ENCODE measurements around the gene B3GAT3.
"Not testable (repeated sequence)": the region's sequence is repeated elsewhere in the genome, so short reads cannot be mapped to it uniquely, and the experiment has no call there.

B3GAT3 gene

DNA sequence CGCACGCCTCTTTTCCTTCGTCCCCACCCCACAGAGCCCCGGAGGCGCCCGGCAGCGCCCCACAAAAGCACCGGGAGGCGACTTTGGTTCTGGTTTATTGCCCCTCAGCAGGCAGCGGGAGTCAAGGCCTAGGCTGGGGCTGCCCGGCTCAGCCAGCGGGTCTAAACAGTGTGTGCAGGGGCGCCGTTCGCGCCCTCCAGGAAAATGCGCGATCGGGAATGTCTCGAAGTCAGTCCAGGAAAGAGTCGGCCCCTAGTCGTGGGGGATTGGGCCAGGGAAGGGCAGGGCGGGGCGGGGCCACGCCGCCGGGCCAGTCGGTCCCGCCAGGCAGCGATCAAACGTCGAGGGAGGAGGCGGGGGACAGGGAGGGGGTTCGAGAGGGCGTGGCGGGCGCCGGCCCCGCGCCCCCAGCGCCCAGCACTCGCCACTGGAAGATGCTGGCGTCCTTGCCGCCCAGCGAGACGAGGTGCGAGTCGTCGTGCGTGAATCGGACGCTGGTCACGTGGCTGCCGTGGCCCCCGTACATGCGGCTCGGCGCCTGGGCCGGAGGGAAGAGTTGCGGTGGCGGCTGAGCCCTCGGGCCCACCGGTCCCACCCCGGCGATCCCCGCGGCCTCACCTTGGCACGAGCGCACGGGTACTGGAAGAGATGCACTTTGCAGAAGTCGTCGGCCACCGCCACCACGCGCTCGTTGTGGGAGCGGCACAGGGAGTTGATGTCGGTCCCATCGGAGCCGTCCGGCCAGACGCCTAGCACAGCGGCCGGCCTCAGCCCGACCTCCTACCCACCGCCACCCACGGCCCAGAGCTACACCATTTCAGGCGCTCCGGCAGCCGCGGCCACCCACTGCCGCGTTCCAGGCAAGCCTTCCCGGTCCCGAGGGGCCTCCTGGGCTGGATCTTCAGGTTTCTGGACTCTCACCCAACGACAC is 19.4 kb downstream of the B3GAT3 start:
- peak; percentile 91 for DNase-seq

DNA sequence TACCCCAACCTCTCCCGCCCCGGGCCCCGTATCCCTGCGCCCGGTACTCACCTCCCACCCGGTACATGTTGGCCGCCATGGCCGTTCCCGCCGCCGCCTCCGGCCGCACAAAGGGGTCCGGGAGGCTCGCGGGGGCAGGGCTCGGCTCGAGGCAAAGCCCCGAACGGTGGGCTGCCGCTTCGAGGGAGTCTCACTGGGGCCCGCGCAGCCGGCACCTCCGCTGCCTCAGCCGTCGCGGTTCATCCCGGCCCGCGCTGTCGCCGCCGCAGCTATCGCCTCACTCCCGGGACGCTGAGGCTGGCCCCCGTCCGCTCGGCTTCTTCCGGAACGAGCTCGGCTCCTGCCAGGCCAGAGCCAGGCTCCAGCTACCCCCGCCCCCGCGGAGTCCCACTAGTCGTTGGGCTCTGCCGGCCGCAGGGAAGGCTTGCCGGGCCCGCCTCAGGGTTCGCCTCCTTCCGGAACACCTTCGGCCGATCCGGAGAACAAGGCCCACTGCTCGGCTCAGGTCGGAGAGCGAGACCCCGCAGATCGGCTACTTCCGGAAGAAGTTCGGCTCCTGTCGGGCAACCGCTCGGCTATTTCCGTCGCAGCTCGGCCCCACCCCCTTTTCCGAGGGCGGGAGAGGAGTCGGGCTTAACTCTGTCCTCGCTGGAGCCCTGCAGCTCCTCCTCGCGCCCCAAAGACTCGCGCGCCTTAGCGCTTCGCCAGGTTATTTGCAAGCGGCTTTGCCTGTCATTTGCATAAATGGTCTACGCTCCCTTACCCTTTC is 20.2 kb downstream of the B3GAT3 start, which contains the start of gene MTA2:
Gene MTA2 (minus strand): TSS at position 494 of the 769 bp plus-strand sequence. CDS start 415 bp downstream, at position 79.
- DNase-seq: peak; percentile 98

DNA sequence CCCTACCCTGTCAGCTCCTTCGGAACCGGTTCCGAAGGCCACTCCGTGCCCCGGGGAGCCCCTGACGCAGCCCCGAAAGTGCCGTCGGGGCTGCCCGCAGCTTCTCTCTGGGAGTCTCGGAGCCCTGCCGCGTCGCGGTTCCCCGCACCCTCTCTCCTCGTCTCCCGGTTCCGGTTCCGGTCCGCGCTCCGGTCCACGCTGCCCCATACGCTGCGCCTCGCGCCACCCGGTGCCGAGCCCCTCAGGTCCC is 20.7 kb downstream of the B3GAT3 start:
- DNase-seq: peak; percentile 49

DNA sequence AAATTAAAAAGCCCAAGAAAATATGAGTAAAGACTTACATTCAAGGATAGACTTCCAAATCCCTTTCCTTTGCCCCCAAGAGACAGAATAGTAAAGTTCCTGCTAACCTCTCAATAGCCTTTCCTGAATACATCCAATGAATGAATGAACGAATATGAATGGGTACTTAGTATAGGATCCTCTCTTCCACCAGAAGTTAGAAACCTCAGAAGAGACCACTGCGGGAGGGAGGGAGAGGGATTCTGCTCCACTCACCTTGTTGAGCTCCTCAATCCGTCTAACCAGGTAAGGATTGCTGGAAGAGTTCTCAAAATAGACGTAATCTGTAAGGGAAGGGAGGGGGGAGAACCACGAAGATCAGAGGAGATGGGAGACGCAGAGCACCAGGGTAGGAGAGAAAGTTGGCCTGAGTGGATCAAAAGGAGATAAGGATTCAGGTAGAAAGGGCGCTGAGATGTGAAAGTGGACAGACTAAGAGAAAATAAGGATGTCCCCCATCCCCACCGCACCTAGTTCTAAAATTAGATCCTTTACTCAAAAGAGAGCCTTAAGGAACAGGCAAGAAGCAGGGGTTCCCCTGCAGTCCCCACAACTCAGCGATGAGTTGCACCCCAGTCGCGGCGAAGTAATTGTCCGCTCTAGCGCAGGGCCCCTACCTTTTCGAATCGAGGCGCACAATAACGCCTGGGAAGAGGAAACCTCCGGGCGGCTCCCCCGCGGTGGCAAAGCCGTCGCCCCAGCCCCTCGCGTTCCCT is 21.2 kb downstream of the B3GAT3 start:
- DNase-seq: peak; percentile 23

DNA sequence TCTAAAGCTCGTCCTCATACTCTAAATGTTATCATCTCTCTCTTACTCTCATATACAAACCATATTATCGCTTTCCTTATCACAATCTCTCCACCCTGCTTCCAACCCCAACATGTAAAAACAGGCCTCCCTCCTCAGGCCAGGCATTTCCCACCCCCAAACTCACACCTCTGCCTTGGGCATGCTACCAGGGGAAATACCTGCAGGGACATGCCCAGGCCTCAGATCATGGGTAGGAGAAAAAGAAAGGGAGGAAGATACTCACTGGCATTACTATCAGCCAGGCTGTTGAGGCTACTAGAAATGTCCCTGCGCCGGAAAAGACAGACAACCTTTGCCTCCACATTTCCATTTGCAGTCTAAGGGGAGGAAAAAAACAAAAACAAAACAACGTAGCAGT is 21.9 kb downstream of the B3GAT3 start:
- DNase-seq: no peak

DNA sequence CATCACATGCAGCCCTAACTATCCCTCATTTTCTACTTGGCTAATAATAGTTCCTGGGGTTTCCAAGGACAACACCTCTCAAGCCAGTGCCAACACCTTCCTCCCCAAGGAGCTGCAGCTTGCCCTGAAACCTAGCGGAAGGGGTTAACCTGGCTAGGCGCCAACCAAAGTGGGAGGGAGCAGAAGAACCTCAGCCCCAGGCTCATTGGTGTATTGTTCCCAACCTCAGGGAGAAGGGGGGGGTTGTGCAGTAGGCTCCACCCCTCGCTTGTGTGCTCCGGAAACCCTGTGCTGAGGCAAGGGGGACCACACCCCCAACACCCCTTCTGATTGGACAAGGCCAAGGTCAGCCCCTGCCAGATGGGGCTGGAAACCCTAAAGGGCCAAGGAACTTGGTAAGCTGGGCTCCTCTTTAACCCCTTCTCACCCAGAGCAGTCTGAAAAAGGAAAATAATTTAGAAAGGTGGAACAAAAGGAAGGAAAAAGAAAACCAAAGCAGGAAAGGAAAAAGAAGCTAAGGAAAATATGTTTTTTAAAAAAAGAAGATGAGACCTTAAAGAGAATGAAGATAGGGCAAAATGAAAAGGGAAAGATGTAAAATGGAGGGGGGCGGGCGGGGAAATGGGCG is 22.6 kb downstream of the B3GAT3 start:
- DNase-seq: peak; percentile 99

DNA sequence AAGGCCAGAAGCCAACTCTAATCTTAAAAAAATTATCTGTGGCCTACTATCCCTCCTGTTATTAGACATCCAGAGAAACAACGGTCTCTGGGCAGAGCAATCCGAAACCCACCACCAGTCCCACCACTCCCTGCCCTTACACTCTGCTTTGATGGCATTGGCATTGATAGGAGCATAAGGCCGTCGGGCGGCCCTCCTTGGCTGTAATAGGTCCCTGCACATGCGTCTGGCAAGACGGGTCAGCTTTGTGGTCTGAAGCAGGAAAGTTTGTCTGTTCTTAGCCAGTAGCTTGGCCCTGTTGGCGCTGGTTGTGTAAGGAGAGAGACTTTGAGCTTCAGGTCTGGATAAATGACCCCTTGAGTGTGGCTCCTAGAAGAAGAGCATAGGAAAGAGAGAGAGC is 26.7 kb downstream of the B3GAT3 start:
- no peak for DNase-seq

DNA sequence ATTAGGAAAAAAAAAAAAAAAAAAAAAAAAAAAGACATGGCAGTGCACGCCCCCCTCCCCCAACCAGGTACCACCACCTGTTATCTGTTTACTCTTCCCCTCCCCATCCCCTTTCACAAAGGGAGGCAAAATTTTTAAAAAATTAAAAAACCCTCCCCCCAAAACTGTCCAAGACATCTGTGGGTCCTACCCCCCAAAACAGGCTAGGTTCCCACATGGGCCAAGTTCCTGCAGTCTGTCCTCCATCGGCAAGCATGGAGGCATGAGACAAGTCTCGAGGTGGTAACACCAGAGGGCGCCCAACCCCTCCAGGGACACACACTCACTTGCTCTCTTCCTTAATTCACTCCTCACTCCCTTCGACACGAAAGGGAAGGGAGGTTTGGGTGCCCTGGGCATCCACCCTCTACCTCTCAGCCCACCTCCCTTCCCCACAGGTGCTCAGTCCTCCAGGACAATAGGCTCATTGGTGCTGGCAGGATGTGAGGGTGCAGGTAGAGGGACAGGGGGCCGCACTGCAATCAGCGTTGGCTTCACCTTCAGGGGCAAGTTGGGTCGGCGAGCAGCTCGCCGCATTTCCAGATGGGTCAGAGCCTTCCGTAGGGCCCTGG is 28.2 kb downstream of the B3GAT3 start:
- peak; percentile 84 for DNase-seq

DNA sequence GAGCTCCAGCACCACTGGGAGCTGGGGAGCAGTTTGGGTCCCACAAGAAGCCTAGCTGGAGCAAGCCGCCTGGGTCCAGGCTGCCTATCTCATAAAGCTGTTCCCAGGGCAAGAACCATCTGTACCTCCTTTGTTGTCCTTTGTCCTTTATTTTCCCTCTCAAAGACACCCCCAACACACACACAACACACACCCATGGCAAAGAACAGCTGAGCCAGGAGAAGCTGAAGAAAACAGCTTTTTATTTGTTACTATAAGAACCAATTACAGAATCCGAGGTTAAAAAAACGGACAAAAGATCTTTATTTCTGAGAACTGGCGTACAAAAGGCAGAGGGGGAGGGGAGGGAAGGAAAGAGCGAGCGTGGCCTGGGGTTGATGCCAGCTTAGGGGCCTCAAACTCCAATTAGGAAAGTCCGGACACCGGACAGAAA is 28.8 kb downstream of the B3GAT3 start:
- DNase-seq: no peak

DNA sequence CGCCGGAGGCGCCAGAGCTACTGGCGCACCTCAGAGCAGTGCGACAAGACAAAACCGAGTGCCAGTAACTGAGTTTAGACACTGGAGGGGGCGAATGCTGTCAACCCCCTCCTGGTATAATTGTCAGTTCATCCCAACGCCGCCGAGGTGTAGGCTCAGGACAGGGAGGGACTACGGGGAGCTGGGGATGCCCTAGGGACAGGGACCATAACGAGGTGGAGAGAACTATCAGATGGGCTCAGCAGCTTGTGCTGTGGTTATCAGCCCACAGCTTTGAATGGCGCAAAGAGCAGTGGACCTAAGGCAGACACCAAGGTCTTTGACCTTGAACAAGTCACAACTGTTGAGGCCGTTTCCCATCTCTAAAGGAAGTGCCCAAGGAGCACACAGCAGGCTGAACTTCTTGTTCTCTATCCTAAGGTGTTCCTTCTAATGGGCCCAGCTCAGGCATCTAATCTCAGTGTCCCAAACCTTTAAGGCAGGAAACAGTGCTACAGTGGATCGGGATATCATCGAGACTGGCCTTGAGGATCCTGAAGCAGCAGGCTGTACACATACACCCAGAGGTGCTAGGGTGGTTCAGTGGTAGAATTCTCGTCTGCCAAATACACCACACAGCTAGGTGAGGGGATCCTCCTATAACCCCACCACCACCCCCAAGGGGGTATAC is 29.5 kb downstream of the B3GAT3 start:
- DNase-seq: peak; percentile 77

DNA sequence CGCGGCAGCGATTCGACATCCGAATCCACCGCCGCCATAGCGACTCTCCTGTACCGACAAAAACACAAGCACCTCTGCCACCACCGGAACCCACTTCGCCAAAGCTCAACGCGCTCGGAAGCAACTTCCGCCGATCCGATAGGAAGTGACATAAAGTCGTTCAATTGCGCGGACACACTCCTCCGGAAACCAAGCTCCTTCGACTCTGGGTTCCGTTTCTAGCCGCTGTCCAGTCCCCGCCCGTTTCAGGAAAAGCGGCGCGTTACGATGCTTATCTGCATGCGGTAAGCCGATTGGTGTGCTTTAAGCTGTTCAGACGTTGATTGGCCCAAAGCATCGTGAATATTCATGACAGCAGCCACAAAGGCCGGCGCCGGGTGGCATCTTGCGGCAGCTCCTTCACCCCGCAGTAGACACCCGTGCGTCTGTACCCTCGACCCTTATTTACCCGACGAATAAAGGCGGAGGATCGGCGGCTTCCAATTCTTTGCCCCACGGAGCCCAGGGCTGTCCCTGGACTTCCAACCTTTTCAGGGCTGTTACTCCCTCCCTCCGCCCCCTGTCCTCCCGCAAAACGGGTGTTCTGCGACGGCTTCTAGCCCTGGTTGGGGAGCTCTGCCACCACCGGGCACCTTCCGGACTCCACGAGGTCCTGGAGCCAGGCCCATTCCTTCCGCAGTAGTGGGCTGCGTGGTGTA is 30.2 kb downstream of the B3GAT3 start, which contains the start of gene TUT1:
Gene TUT1 (minus strand): TSS at position 76 of the 698 bp plus-strand sequence. CDS start 38 bp downstream, at position 38.
- DNase-seq: peak; percentile 99

DNA sequence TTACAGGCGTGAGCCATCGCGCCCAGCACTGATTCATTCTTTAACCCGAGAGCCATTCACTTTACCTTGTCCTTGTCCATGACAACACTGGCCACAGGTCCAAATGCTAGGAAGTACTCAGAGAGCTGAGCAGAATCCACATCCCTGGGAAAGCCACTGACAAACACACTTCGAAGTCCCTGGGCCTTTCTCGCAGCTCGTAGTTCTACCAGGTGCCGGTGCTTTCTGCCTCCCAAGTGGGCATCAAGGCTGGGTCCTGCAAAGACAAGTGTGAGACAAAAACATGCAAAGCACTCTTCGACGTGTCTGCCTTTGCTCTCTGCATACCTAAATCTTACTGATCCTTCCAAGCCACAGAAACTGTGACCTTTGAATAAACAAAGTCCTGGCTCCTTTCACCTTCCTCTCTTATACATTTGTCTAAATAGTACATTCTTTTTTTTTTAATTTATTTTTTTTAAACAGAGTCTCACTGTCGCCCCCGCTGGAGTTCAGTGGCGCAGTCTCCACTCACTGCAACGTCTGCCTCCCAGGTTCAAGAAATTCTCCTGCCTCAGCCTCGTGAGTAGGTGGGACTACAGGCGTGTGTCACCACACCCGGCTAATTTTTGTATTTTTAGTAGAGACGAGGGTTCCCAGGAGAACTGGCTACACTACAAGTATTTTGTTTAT is 32.7 kb downstream of the B3GAT3 start:
- DNase-seq: no peak

DNA sequence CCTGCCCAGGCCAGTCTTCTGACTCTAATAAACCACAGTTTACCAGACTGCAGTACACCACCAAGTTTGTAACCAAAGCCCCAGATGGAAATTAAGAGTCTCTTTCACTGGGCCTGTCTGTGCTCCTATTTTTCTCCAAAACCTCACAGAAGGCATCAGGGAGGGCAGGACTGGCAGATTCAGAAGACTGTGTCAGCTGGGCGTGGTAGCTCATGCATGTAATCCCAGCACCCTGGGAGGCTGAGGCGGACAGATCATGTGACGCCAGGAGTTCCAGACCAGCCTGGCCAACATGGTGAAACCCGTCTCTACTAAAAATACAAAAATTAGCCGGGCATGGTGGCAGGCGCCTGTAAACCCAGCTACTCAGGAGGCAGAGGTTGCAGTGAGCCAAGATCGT is 36.4 kb downstream of the B3GAT3 start:
- not testable (repeated sequence) for DNase-seq

DNA sequence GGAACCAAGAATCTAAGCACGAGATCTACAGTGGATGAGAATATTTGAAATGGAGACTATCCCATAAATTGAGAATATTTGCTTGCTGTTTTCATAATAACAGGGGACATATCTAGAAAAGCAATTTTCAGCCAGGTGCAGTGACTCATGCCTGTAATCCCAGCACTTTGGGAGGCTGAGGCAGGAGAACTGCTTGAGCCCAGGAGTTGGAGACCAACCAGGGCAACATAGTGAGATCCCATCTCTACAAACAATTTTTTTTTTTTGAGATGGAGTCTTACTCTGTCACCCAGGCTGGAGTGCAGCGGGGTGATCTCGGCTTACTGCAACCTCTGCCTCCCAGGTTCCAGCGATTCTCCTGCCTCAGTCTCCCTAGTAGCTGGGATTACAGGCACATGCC is 40.1 kb downstream of the B3GAT3 start:
- not testable (repeated sequence) for DNase-seq

DNA sequence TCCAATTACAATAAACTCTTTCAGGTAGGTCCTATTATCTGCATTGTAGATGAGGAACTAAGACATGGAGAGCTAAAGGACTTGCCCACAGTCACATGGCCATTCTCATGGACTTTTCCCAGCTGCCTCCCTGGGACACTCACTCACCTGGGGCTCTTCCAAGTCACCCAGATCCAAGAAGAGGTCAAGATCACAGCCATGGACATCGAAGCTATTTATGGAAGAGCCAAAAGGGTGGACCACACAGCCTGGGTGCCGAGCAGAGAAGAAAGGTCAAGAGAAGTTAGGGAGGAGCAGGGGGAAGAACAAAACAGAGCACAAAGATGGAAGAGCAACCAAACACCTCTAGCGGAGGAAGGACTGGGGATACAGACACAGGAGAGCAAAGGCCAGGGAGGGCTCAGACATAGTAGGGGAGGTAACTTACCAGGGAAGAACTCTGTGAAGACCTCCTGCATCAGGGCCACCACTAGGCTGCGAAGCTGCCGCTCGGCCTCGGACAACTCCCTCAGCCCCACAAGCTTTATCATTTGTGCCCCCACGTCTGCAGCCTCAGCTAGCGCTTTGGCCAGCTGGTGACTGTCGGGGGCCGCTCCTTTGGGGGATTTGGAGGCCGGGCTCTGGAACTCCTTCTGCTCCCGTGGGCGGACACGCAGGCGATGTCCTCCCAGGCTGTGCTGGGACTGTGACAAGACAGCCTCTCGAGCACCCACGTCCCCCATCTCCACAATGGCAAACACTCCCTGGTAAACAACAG is 40.6 kb downstream of the B3GAT3 start:
- no peak for DNase-seq

DNA sequence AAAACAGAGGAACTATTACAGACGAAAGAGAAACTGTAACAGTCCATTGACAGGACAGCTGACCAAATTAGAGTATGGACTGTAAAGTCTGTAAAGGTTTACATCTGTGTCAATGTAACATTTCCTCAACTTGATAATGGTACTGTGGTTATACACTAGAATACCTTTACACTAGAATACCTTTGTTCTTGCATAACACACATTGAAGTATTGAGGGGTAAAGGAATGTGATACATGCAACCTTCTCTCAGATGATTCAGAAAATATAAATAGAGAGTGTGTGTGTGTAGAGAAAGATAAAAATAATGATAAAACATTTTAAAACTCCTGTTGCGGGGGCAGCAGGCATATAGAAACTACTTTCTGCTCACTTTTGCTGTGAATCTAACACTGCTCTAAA is 42.5 kb downstream of the B3GAT3 start:
- no peak for DNase-seq

DNA sequence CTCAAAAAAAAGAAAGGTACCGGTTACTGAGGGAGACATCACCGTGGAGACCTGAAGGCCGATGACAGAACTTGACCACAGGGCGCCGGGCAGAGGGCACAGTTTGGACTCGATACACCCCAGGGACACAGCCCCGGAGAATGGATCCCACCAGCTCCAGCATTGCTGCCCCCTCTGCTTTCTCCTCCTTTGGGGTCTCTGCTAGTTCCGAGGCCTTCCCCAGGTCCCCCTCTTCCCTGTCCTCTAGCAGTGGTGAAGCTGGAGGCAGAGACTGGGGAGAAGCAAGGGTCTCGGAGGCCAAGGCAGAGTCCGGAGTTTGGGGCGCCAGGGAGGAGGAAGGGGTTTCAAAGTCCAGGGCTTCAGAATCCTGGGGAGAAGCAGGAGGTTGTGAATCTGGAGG is 43.2 kb downstream of the B3GAT3 start:
- DNase-seq: no peak

DNA sequence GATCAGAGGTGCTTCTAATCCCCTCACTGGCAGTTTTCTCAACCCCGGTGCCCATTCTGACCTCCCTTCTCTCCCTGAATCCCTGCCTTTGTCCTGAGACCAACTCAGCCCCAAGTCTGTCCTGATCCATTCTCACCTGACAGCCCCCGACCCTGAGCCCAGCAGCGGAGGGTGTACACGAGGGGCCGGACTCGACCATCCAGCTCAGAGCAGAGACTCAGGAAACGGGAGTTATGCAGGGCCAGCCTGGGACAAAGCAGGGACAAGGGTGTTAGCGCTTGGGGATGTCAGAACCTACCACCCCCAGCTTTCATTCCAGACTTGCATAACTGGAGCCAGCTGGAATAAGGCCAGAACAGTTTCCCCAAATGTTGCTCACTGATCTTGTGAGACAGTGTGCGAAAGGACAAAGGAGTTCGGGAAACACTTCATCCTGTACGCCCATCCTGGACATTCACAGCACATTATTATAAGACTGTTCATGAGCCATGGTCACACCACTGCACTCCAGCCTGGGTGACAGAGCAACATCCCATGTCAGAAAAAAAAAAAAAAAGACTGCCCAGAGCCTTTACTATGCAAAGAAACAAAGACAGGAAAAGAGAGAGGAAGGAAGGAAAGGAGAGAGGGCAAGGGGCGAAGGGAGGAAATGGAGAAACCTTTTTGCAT is 44.6 kb downstream of the B3GAT3 start:
- DNase-seq: no peak

DNA sequence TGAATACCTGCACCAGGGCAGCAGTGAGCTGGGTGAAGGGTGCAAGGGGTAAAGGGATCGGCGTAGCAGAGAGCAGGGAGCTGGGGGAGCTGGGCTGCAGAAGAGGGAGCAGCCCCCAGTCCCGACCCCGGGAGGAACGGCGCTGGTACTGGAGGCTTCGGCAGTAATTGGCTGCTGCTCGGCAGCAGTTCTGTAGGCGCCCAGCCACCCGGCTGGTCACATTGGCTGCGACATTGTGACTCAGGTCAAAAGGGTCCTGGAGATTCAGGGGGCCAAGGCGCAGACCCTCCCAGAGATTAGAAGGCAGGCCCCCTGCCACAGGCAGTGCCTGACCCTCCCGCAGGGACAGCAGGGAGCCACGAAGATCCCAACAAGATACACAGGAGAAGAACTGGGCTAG is 45.9 kb downstream of the B3GAT3 start:
- DNase-seq: no peak

Data from NCI-H82 (cell line).